ENCODE measurements around the gene PNRC1. TPM values are rescaled to one million over a fixed set of nuclear protein-coding genes. Genes with fewer than 3 reads are reported as not detected.

Gene PNRC1
- total and polyA plus RNA-seq, 8 donors = 143 to 186 (median 159) TPM

GRCh38 chr6:89066940-89067646, 13.5 kb upstream of the PNRC1 start:
- H3K27ac ChIP-seq = no peak overlapping the region
- H3K9me3 ChIP-seq = no peaks in the 10 kb centered on the region
- H3K4me3 ChIP-seq = no peak overlapping the region
- peaks cover 0 to 11% of the 10 kb centered on the region in 2 donors for H3K4me1 ChIP-seq
- H3K36me3 ChIP-seq = no peaks in the 10 kb centered on the region
- H3K27me3 ChIP-seq = no peaks in the 10 kb centered on the region
- intact Hi-C loops (cut with DNase I) = no loop called here
- DNase-seq = no peak
- TF ChIP-seq CTCF (IDR thresholded peaks at IDR 0.05) = no peak
- peak; percentile 49 for ATAC-seq

- no peak for DNase-seq
- H3K27me3 ChIP-seq = no peaks in the 10 kb centered on the region
- H3K4me3 ChIP-seq = no peak overlapping the region
- intact Hi-C loops (cut with DNase I) = no loop called here
- no peak for TF ChIP-seq CTCF (IDR thresholded peaks at IDR 0.05)
- peaks cover 0 to 16% of the 10 kb centered on the region in 2 donors for H3K4me1 ChIP-seq
- ATAC-seq = no peak
- H3K27ac ChIP-seq = no peak overlapping the region
- H3K36me3 ChIP-seq = no peaks in the 10 kb centered on the region
- no peaks in the 10 kb centered on the region for H3K9me3 ChIP-seq
These were observed 12.8 kb upstream of the PNRC1 start for GRCh38 chr6:89067796-89068195.

- peaks cover 0 to 24% of the 10 kb centered on the region in 2 donors for H3K4me1 ChIP-seq
- intact Hi-C loops (cut with DNase I) = no loop called here
- H3K4me3 ChIP-seq = no peak overlapping the region
- no peak for DNase-seq
- no peak for ATAC-seq
- no peak overlapping the region for H3K27ac ChIP-seq
- TF ChIP-seq CTCF (IDR thresholded peaks at IDR 0.05) = no peak
- no peaks in the 10 kb centered on the region for H3K36me3 ChIP-seq
- no peaks in the 10 kb centered on the region for H3K27me3 ChIP-seq
- H3K9me3 ChIP-seq = no peaks in the 10 kb centered on the region
These were observed 11.9 kb upstream of the PNRC1 start for GRCh38 chr6:89068695-89069094.

GRCh38 chr6:89069536-89070163, 10.9 kb upstream of the PNRC1 start:
- no peak for TF ChIP-seq CTCF (IDR thresholded peaks at IDR 0.05)
- ATAC-seq = no peak
- no peak for DNase-seq

DNA sequence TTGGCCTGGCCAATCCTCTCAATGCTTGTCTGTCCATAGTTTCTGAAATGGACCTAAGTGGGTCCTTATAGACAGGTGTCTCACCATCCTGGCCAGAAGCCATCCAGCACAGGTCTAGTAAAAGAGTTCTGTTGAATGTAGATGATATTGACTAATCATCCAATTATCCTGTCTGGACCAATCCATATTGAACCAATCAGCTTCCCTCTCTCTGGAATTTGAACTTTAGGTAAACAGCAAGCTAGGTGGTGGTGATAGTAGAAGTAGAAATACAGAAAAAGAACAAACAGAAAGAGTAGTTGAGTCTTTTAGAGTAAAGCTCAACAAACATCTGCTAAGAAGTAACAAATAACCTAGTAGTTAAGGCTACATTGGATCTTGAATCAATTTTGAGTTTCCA, 9.5 kb upstream of the PNRC1 start:
- DNase-seq = no peak
- no peak for ATAC-seq
- no peaks in the 10 kb centered on the region for H3K9me3 ChIP-seq
- no peaks in the 10 kb centered on the region for H3K27me3 ChIP-seq
- H3K4me3 ChIP-seq = no peak overlapping the region
- no peak for TF ChIP-seq CTCF (IDR thresholded peaks at IDR 0.05)
- peaks cover 0 to 26% of the 10 kb centered on the region in 2 donors for H3K4me1 ChIP-seq
- H3K27ac ChIP-seq = no peak overlapping the region
- no peaks in the 10 kb centered on the region for H3K36me3 ChIP-seq
- intact Hi-C loops (cut with DNase I) = no loop called here

More at GRCh38 chr6:89069536-89070163, 10.9 kb upstream of the PNRC1 start:
- Histone ChIP-seq H3K4me1 (peaks cover 0 to 26% of the 10 kb centered on the region in 2 donors), H3K36me3 (no peaks in the 10 kb centered on the region), H3K27me3 (no peaks in the 10 kb centered on the region), H3K4me3 (no peak overlapping the region), H3K9me3 (no peaks in the 10 kb centered on the region), H3K27ac (no peak overlapping the region)
- intact Hi-C loops (cut with DNase I) = no loop called here

Measured in left lung (tissue), 10 donors.